GM12878 (cell line): ENCODE data around the gene ITGB2. TPM values are rescaled to one million over a fixed set of nuclear protein-coding genes. Genes with fewer than 3 reads are reported as not detected.

Experiments used
- ASH2L ChIP-seq: fragments of 300-600, 200-600 bp; sonication (generic); IDR thresholded peaks from 2 replicates; pipeline ENCODE4 v1.6.1; 2017; ENCODE audit warnings: low read depth, mild to moderate bottlenecking, borderline replicate concordance
- ATF7 ChIP-seq: fragments of 450-650 bp; IDR thresholded peaks from 2 replicates; pipeline ENCODE4 v1.6.1; 2016; ENCODE audit warnings: low read depth, mild to moderate bottlenecking
- CEBPB ChIP-seq, 2 experiments: fragments of 150-350 bp in 1 of 2; IDR thresholded peaks; 2 replicates each; pipeline ENCODE4 v1.6.1; 2012 to 2014; ENCODE audit warnings: low read depth in 2 of 2, low read length in 2 of 2, borderline replicate concordance in 1 of 2, inconsistent platforms in 1 of 2
- CHD2 ChIP-seq: IDR thresholded peaks from 2 replicates; pipeline ENCODE4 v1.6.1; 2011; ENCODE audit warnings: low read depth, low read length, improper control_type of control experiment, borderline replicate concordance
- DPF2 ChIP-seq: fragments of 450-650 bp; IDR thresholded peaks from 2 replicates; pipeline ENCODE4 v1.6.1; 2017; ENCODE audit warnings: mild to moderate bottlenecking
- ELK1 ChIP-seq: IDR thresholded peaks from 2 replicates; pipeline ENCODE4 v1.6.1; 2012; ENCODE audit warnings: low read depth, low read length, improper control_type of control experiment
- ETV6 ChIP-seq, 2 experiments: fragments of 450-650 bp in 1 of 2; IDR thresholded peaks in 1 of 2; conservative IDR thresholded peaks in 1 of 2; 2 replicates each; pipeline ENCODE4 v1.6.1; 2014; ENCODE audit warnings: antibody characterized with exemption in 1 of 2, borderline replicate concordance in 1 of 2, low read depth in 1 of 2, mild to moderate bottlenecking in 1 of 2, moderate library complexity in 1 of 2
- NFXL1 ChIP-seq: fragments of 450-650 bp; IDR thresholded peaks from 2 replicates; pipeline ENCODE4 v1.6.1; 2017; ENCODE audit warnings: antibody characterized with exemption, mild to moderate bottlenecking, borderline replicate concordance
- NFYB ChIP-seq: IDR thresholded peaks from 2 replicates; pipeline ENCODE4 v1.6.1; 2011; ENCODE audit warnings: low read depth, mild to moderate bottlenecking, low read length, improper control_type of control experiment, moderate library complexity; ENCODE audit not compliant: insufficient read depth
- NR2C1 ChIP-seq: fragments of 450-650 bp; IDR thresholded peaks from 2 replicates; pipeline ENCODE4 v1.6.1; 2017; ENCODE audit warnings: antibody characterized with exemption, mild to moderate bottlenecking, moderate library complexity
- NR2C2 ChIP-seq: IDR thresholded peaks from 2 replicates; pipeline ENCODE4 v1.6.1; 2011; ENCODE audit warnings: borderline replicate concordance, low read depth; ENCODE audit not compliant: control insufficient read depth, insufficient read length
- NR2F1 ChIP-seq: fragments of 450-650 bp; conservative IDR thresholded peaks from 2 replicates; pipeline ENCODE4 v1.6.1; 2017; ENCODE audit warnings: mild to moderate bottlenecking
- NRF1 ChIP-seq: conservative IDR thresholded peaks from 2 replicates; pipeline ENCODE4 v1.6.1; 2011; ENCODE audit warnings: mild to moderate bottlenecking, low read depth, low read length, improper control_type of control experiment
- PAX5 ChIP-seq: IDR thresholded peaks from 2 replicates; pipeline ENCODE4 v1.6.1; 2011; ENCODE audit warnings: low read depth, low read length, borderline replicate concordance
- POLR2A ChIP-seq: IDR thresholded peaks from 2 replicates; pipeline ENCODE4 v1.6.1; 2011; ENCODE audit warnings: low read depth, mild to moderate bottlenecking, low read length
- RBBP5 ChIP-seq: fragments of 200-600 bp; sonication (generic); conservative IDR thresholded peaks from 2 replicates; pipeline ENCODE4 v1.6.1; 2016
- REST ChIP-seq: IDR thresholded peaks from 2 replicates; pipeline ENCODE4 v1.6.1; 2012; ENCODE audit warnings: mild to moderate bottlenecking, low read depth, low read length
- SPI1 ChIP-seq: IDR thresholded peaks from 2 replicates; pipeline ENCODE4 v1.6.1; 2011; ENCODE audit warnings: low read depth, mild to moderate bottlenecking, low read length, moderate library complexity, borderline replicate concordance; ENCODE audit not compliant: insufficient read depth
- TCF3 ChIP-seq: IDR thresholded peaks from 2 replicates; pipeline ENCODE4 v1.6.1; 2012; ENCODE audit warnings: low read depth, mild to moderate bottlenecking, low read length, borderline replicate concordance; ENCODE audit not compliant: insufficient read depth
- ZBTB4 ChIP-seq: fragments of 450-650 bp; formaldehyde crosslinking; IDR thresholded peaks from 2 replicates; pipeline ENCODE4 v1.4.0; 2022; ENCODE audit warnings: mild to moderate bottlenecking, moderate library complexity
- ZNF24 ChIP-seq: fragments of 450-650 bp; IDR thresholded peaks from 2 replicates; pipeline ENCODE4 v1.6.1; 2017; ENCODE audit warnings: antibody characterized with exemption, mild to moderate bottlenecking
- ZSCAN29 ChIP-seq: fragments of 450-650 bp; IDR thresholded peaks from 2 replicates; pipeline ENCODE4 v1.6.1; 2017; ENCODE audit warnings: mild to moderate bottlenecking, moderate library complexity
- polyA plus RNA-seq, 11 experiments: library from polyadenylated mRNA; depleted of rRNA in 4 of 11; unstranded in 6 of 11; stranded (reverse) in 5 of 11; fragments of >200 nt; fragmentation: Nextera tagmentation in 4 of 11; fragmentation: Illumina TruSeq in 1 of 11; extraction: Ambion mirVana in 4 of 11; extraction: Trizol in 1 of 11; gene quantifications; 1 replicate in 1 of 11; 2 replicates in 10 of 11; pipeline versions ENCODE4 v1.2.1 to v1.2.3, GENCODE V29; 2011 to 2016; ENCODE audit warnings: inconsistent platforms in 2 of 11, missing spikeins in 2 of 11, low read depth in 1 of 11
- total RNA-seq, 4 experiments: library from RNA; depleted of rRNA in 3 of 4; stranded (reverse); fragments of >200 nt in 3 of 4; fragmentation: Illumina TruSeq in 1 of 4; extraction: Trizol in 1 of 4; gene quantifications; 2 replicates each; pipeline versions ENCODE4 v1.2.1 to v1.2.3, GENCODE V29; 2013 to 2021

ITGB2 gene
- total and polyA plus RNA-seq, 10 of the 15 experiments (the other 5 are each of a cell fraction or from before 2014, with no cell fraction given) = 8.0 to 172 (median 58.9) TPM

- TF ChIP-seq ZSCAN29 = no peak
- peak; percentile 78 for TF ChIP-seq NR2C1
- no peak for TF ChIP-seq NFYB
- TF ChIP-seq NR2F1 = peak; percentile 97
- TF ChIP-seq REST = no peak
- no peak for TF ChIP-seq ZBTB4 (CRISPR knock-in tag)
- no peak for TF ChIP-seq ASH2L
- peak; percentile 69 for TF ChIP-seq ATF7
- no peak for TF ChIP-seq CEBPB (IDR thresholded peaks at IDR 0.05; ENCODE audit: borderline replicate concordance in 1 of 2, low read depth in 2 of 2, low read length in 2 of 2)
- TF ChIP-seq RBBP5 = no peak
- no peak for TF ChIP-seq NR2C2
- TF ChIP-seq ZNF24 = no peak
- peak; percentile 74; the same call in 1 of the 2 replicates for TF ChIP-seq SPI1
- TF ChIP-seq NFXL1 = no peak
- TF ChIP-seq PAX5 = 0 out of 2 replicates have a peak, but pooled peaks have one; percentile 10
- 0 out of 2 replicates have a peak, but pooled peaks have one; percentile 32 for TF ChIP-seq CHD2
- TF ChIP-seq POLR2A = peak; percentile 63; the same call in 1 of the 2 replicates
- peak; percentile 51; the same call in 1 of the 2 replicates for TF ChIP-seq TCF3
- 0 out of 2 replicates have a peak, but pooled peaks have one; percentile 43 for TF ChIP-seq DPF2
- TF ChIP-seq ELK1 = 0 out of 2 replicates have a peak, but pooled peaks have one; percentile 53
- peak in 1 of 2 experiments; percentile 89; a peak in 2 of 4 replicates for TF ChIP-seq ETV6 (conservative IDR thresholded peaks at IDR 0.05 in 1 of 2, IDR thresholded peaks at IDR 0.05 in 1 of 2; ENCODE audit: borderline replicate concordance in 1 of 2, low read depth in 1 of 2)
- TF ChIP-seq NRF1 = no peak
Measured at GRCh38 chr21:44920694-44921604, at the start of gene ITGB2 (continued).
